SK-N-SH (cell line): Measurements from ENCODE around the gene RAB23. TPM values are rescaled to one million over a fixed set of nuclear protein-coding genes. Genes with fewer than 3 reads are reported as not detected.

Experiments
- CTCF ChIA-PET: fragments of 300-600, 350-600 bp; formaldehyde crosslinking; extraction: SDS; loops from one replicate; lab custom pipeline; 2021; lab: Yijun Ruan, JAX
- POLR2A ChIA-PET: fragments of 350-600 bp; sonication (Branson Sonifier 250); formaldehyde crosslinking; extraction: SDS; loops from one replicate; lab custom pipeline; 2020; ENCODE audit warnings: antibody characterized with exemption, inconsistent platforms; lab: Yijun Ruan, JAX
- DNase-seq: peaks from one replicate; pipeline ENCODE4 v3.0.0; 2012
- H2AFZ ChIP-seq: fragments of 200-600 bp; sonication (generic); 2 replicates; pipeline ENCODE4 v1.8.1; 2016; ENCODE audit warnings: antibody characterized with exemption, mild to moderate bottlenecking, low read depth
- H3F3A ChIP-seq: fragments of 200-600 bp; sonication (generic); replicated peaks from 2 replicates; pipeline ENCODE3; 2016; ENCODE audit warnings: antibody characterized with exemption, mild to moderate bottlenecking; ENCODE audit not compliant: insufficient read depth
- H3K27ac ChIP-seq, 2 experiments: fragments of 200-500 bp in 1 of 2; fragments of 200-600 bp in 1 of 2; sonication (Bioruptor generic) in 1 of 2; sonication (generic), shearing (Covaris generic) in 1 of 2; 2 replicates each; pipeline versions ENCODE4 v1.5.1 to v1.6.1; 2014 to 2016; ENCODE audit warnings: low read depth in 2 of 2, inconsistent platforms in 1 of 2, low read length in 1 of 2, mild to moderate bottlenecking in 1 of 2, mixed read lengths in 1 of 2
- H3K27me3 ChIP-seq: fragments of 200-600 bp; sonication (generic), shearing (Covaris generic); 2 replicates; pipeline ENCODE4 v1.6.1; 2016; ENCODE audit warnings: mixed run types; ENCODE audit not compliant: insufficient read depth
- H3K36me3 ChIP-seq, 2 experiments: fragments of 200-500 bp in 1 of 2; fragments of 200-600 bp in 1 of 2; sonication (Bioruptor generic) in 1 of 2; sonication (generic) in 1 of 2; replicated peaks in 1 of 2; 2 replicates each; pipeline versions ENCODE3 to v1.5.1; 2014 to 2016; ENCODE audit warnings: low read length in 1 of 2, mild to moderate bottlenecking in 1 of 2; ENCODE audit not compliant: insufficient read depth in 2 of 2, control insufficient read depth in 1 of 2
- H3K4me1 ChIP-seq, 2 experiments: fragments of 200-500 bp in 1 of 2; fragments of 200-600 bp in 1 of 2; sonication (Bioruptor generic) in 1 of 2; sonication (generic), shearing (Covaris generic) in 1 of 2; 2 replicates each; pipeline versions ENCODE4 v1.5.1 to v1.6.1; 2014 to 2016; ENCODE audit warnings: low read depth in 1 of 2, low read length in 1 of 2, mixed run types in 1 of 2; ENCODE audit not compliant: insufficient read depth in 2 of 2, control insufficient read depth in 1 of 2
- H3K4me2 ChIP-seq: fragments of 200-600 bp; sonication (generic), shearing (Covaris generic); 2 replicates; pipeline ENCODE4 v1.6.1; 2017; ENCODE audit warnings: mixed run types
- H3K4me3 ChIP-seq, 2 experiments: fragments of 200-500 bp in 1 of 2; fragments of 200-600 bp in 1 of 2; sonication (Bioruptor generic) in 1 of 2; sonication (generic), shearing (Covaris generic) in 1 of 2; 2 replicates each; pipeline versions ENCODE4 v1.5.1 to v1.8.1; 2014 to 2016; ENCODE audit warnings: low read depth in 2 of 2, inconsistent platforms in 1 of 2, low read length in 1 of 2, mild to moderate bottlenecking in 1 of 2, mixed read lengths in 1 of 2, moderate library complexity in 1 of 2
- H3K79me2 ChIP-seq: fragments of 200-600 bp; sonication (generic); 2 replicates; pipeline ENCODE4 v1.8.1; 2017; ENCODE audit warnings: mild to moderate bottlenecking; ENCODE audit not compliant: insufficient read depth
- H3K9ac ChIP-seq: fragments of 200-600 bp; sonication (generic); 2 replicates; pipeline ENCODE4 v1.6.1; 2017; ENCODE audit warnings: mixed run types
- H3K9me2 ChIP-seq: fragments of 200-600 bp; sonication (generic); 2 replicates; pipeline ENCODE4 v1.6.1; 2017; ENCODE audit warnings: mixed run types
- H3K9me3 ChIP-seq: fragments of 200-600 bp; sonication (generic); 2 replicates; pipeline ENCODE4 v1.6.1; 2017; ENCODE audit warnings: mixed run types, mild to moderate bottlenecking, moderate library complexity
- H4K20me1 ChIP-seq: fragments of 200-600 bp; sonication (generic); 2 replicates; pipeline ENCODE4 v1.6.1; 2017; ENCODE audit warnings: mild to moderate bottlenecking, mixed run types; ENCODE audit not compliant: insufficient read depth
- CHD2 ChIP-seq: fragments of 150-350 bp; IDR thresholded peaks from 2 replicates; pipeline ENCODE4 v1.6.1; 2018; ENCODE audit warnings: low read length; ENCODE audit not compliant: partially characterized antibody
- EP300 ChIP-seq, 2 experiments: IDR thresholded peaks; 2 replicates each; pipeline versions ENCODE4 v1.4.0 to v1.6.1; 2012; ENCODE audit warnings: borderline replicate concordance in 1 of 2, low read depth in 1 of 2, low read length in 1 of 2
- EZH2phosphoT487 ChIP-seq: fragments of 200-600 bp; sonication (generic); IDR thresholded peaks from 2 replicates; pipeline ENCODE4 v1.6.1; 2017; ENCODE audit warnings: low read depth, mixed run types, mild to moderate bottlenecking, antibody characterized with exemption, moderate library complexity, borderline replicate concordance
- FOSL2 ChIP-seq: IDR thresholded peaks from 2 replicates; pipeline ENCODE4 v1.4.0; 2012; ENCODE audit warnings: low read depth, mild to moderate bottlenecking, moderate library complexity, borderline replicate concordance
- FOXJ3 ChIP-seq: sonication (generic); formaldehyde crosslinking; IDR thresholded peaks from 2 replicates; pipeline ENCODE4 v1.5.1; 2020; ENCODE audit warnings: mild to moderate bottlenecking, missing genetic modification reagents
- GABPA ChIP-seq: IDR thresholded peaks from 2 replicates; pipeline ENCODE4 v1.4.0; 2012; ENCODE audit warnings: low read depth, mild to moderate bottlenecking
- GATA2 ChIP-seq: sonication (generic); formaldehyde crosslinking; IDR thresholded peaks from 2 replicates; pipeline ENCODE4 v1.5.0; 2020; ENCODE audit warnings: mild to moderate bottlenecking, missing genetic modification reagents
- IRF3 ChIP-seq: fragments of 150-350 bp; IDR thresholded peaks from 2 replicates; pipeline ENCODE4 v1.6.1; 2016; ENCODE audit warnings: mild to moderate bottlenecking, low read depth, low read length
- NFIC ChIP-seq: IDR thresholded peaks from 2 replicates; pipeline ENCODE4 v1.4.0; 2012; ENCODE audit warnings: borderline replicate concordance
- POLR2AphosphoS5 ChIP-seq: IDR thresholded peaks from 2 replicates; pipeline ENCODE4 v1.6.1; 2012; ENCODE audit warnings: low read depth, low read length
- RAD21 ChIP-seq: IDR thresholded peaks from 2 replicates; pipeline ENCODE4 v1.6.1; 2012; ENCODE audit warnings: mild to moderate bottlenecking, low read length
- RFX5 ChIP-seq: IDR thresholded peaks from 2 replicates; pipeline ENCODE4 v1.6.1; 2012; ENCODE audit warnings: mild to moderate bottlenecking, improper control_type of control experiment, low read length
- SIN3A ChIP-seq: IDR thresholded peaks from 2 replicates; pipeline ENCODE4 v1.6.1; 2012; ENCODE audit warnings: low read depth, mild to moderate bottlenecking, low read length, moderate library complexity, borderline replicate concordance
- TAF1 ChIP-seq: IDR thresholded peaks from 2 replicates; pipeline ENCODE4 v1.6.1; 2012; ENCODE audit warnings: low read depth, mild to moderate bottlenecking, low read length, moderate library complexity, borderline replicate concordance
- TCF12 ChIP-seq: IDR thresholded peaks from 2 replicates; pipeline ENCODE4 v1.4.0; 2012
- USF2 ChIP-seq: fragments of 150-350 bp; IDR thresholded peaks from 2 replicates; pipeline ENCODE4 v1.6.1; 2017; ENCODE audit warnings: antibody characterized with exemption, low read length, low read depth, borderline replicate concordance
- YY1 ChIP-seq: IDR thresholded peaks from 2 replicates; pipeline ENCODE4 v1.4.0; 2012; ENCODE audit warnings: low read depth, mild to moderate bottlenecking
- WGBS: methylation state at CpG from one replicate; pipeline ENCODE4 v1.1.6; 2017; ENCODE audit warnings: low lambda C conversion rate; 5-methylcytosine and 5-hydroxymethylcytosine counted together
- polyA plus RNA-seq, 3 experiments: library from polyadenylated mRNA; depleted of rRNA; stranded (reverse); fragments of >200 nt; gene quantifications; 2 replicates each; pipeline ENCODE4 v1.2.3, GENCODE V29; 2012
- TF ChIP-seq, protein P1 (sequence below): fragments of 200-600 bp; sonication (generic); IDR thresholded peaks from 2 replicates; pipeline ENCODE4 v1.6.1; 2017; ENCODE audit warnings: antibody characterized with exemption, mild to moderate bottlenecking, moderate library complexity
- TF ChIP-seq, protein P2 (sequence below): IDR thresholded peaks from 2 replicates; pipeline ENCODE4; 2012

RAB23 gene
- polyA plus RNA-seq, 1 of the 3 experiments (the other 2 are of a cell fraction) = 6.6 TPM

DNA sequence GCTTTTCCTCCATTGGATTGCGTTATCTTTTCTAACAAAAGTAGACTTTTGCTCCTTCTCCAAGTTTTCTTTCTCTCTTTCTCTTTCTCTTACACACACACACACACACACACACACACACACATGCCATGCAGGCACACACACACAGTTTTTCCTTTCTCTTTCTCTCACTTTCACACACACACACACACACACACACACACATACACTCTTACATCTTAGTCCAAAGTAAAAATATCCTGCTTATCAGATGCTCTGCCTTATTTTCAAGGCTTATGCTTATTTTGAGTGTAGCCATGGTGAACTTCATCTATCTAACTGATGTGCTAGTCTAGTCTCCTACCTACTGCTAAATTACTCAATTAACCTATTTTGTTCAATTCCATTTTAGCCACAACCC is 34.4 kb upstream of the RAB23 start:
- peak overlapping the region in 1 of 2 experiments; percentile 92; a peak in 1 of 4 replicates for H3K27ac ChIP-seq
- 94% methylated on average over 1 of the region's 1 CpG for WGBS

More for the DNA sequence above, 34.4 kb upstream of the RAB23 start:
- POLR2A ChIA-PET = no interaction called here
- Histone ChIP-seq H3K9ac (no peak overlapping the region), H3K4me3 (no peak overlapping the region), H3K9me2 (no peaks in the 10 kb centered on the region), H3F3A (peaks cover 5% of the 10 kb centered on the region), H3K36me3 (no peaks in the 10 kb centered on the region), H3K27me3 (no peaks in the 10 kb centered on the region), H3K79me2 (no peaks in the 10 kb centered on the region), H3K9me3 (no peaks in the 10 kb centered on the region), H3K4me1 (peaks cover 0 to 8% of the 10 kb centered on the region in 2 experiments; a peak in 1 of 4 replicates), H3K4me2 (no peak overlapping the region), H2AFZ (no peak overlapping the region), H4K20me1 (no peaks in the 10 kb centered on the region)
- no peak for TF ChIP-seq FOXJ3 (CRISPR knock-in tag)
- no peak for TF ChIP-seq TCF12
- TF ChIP-seq IRF3 = no peak
- TF ChIP-seq NFIC = no peak
- TF ChIP-seq RFX5 = no peak
- TF ChIP-seq EP300 (IDR thresholded peaks at IDR 0.05; ENCODE audit: borderline replicate concordance in 1 of 2, low read depth in 1 of 2, low read length in 1 of 2) = no peak
- no peak for TF ChIP-seq CHD2
- no peak for TF ChIP-seq RAD21
- no peak for TF ChIP-seq POLR2AphosphoS5
- no peak for TF ChIP-seq EZH2phosphoT487
- TF ChIP-seq GATA2 = no peak
- no peak for TF ChIP-seq SIN3A
- TF ChIP-seq YY1 = no peak
- no peak for TF ChIP-seq TAF1
- TF ChIP-seq FOSL2 = no peak
- TF ChIP-seq, protein P1, sequence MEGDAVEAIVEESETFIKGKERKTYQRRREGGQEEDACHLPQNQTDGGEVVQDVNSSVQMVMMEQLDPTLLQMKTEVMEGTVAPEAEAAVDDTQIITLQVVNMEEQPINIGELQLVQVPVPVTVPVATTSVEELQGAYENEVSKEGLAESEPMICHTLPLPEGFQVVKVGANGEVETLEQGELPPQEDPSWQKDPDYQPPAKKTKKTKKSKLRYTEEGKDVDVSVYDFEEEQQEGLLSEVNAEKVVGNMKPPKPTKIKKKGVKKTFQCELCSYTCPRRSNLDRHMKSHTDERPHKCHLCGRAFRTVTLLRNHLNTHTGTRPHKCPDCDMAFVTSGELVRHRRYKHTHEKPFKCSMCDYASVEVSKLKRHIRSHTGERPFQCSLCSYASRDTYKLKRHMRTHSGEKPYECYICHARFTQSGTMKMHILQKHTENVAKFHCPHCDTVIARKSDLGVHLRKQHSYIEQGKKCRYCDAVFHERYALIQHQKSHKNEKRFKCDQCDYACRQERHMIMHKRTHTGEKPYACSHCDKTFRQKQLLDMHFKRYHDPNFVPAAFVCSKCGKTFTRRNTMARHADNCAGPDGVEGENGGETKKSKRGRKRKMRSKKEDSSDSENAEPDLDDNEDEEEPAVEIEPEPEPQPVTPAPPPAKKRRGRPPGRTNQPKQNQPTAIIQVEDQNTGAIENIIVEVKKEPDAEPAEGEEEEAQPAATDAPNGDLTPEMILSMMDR = no peak
- no peak for TF ChIP-seq GABPA
- no peak for TF ChIP-seq USF2
- TF ChIP-seq, protein P2, sequence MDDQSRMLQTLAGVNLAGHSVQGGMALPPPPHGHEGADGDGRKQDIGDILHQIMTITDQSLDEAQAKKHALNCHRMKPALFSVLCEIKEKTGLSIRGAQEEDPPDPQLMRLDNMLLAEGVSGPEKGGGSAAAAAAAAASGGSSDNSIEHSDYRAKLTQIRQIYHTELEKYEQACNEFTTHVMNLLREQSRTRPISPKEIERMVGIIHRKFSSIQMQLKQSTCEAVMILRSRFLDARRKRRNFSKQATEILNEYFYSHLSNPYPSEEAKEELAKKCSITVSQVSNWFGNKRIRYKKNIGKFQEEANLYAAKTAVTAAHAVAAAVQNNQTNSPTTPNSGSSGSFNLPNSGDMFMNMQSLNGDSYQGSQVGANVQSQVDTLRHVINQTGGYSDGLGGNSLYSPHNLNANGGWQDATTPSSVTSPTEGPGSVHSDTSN = no peak
- CTCF ChIA-PET = no interaction called here
- no peak for DNase-seq
